H1 (cell line): ENCODE data around the gene MMP27. TPM values are rescaled to one million over a fixed set of nuclear protein-coding genes. Genes with fewer than 3 reads are reported as not detected.

Experiments used
- CTCF ChIA-PET: fragments of 300-600 bp; sonication (Branson Sonifier 250); formaldehyde crosslinking; loops from one replicate; lab custom pipeline; 2021; ENCODE audit not compliant: partially characterized antibody; lab: Charles Lee
- POLR2A ChIA-PET: fragments of 300-600 bp; sonication (Branson Sonifier 250); formaldehyde crosslinking; loops from one replicate; lab custom pipeline; 2021; ENCODE audit warnings: inconsistent platforms; ENCODE audit not compliant: partially characterized antibody; lab: Charles Lee
- DNase-seq, 2 experiments: peaks; one replicate each; pipeline versions ENCODE4 v3.0.0 to v3.0.0-alpha.2; 2010 to 2022; ENCODE audit warnings: low spot score in 2 of 2, low read depth in 1 of 2, mixed read lengths in 1 of 2
- FAIRE-seq: peaks from 2 replicates; lab custom pipeline; 2011; peaks lifted over from hg19 to GRCh38; lab: Jason Lieb, UNC
- H2AFZ ChIP-seq: 2 replicates; pipeline ENCODE4 v1.8.1; 2012; ENCODE audit warnings: low read length, inconsistent platforms
- H2AK5ac ChIP-seq: 2 replicates; pipeline ENCODE4 v1.6.1; 2013; ENCODE audit warnings: low read depth, low read length
- H2BK120ac ChIP-seq: replicated peaks from 2 replicates; pipeline ENCODE3; 2013; ENCODE audit warnings: low read depth, low read length, inconsistent platforms
- H2BK12ac ChIP-seq: 2 replicates; pipeline ENCODE4 v1.6.1; 2013; ENCODE audit warnings: low read depth, low read length
- H2BK15ac ChIP-seq: 2 replicates; pipeline ENCODE4 v1.6.1; 2013; ENCODE audit warnings: low read length
- H2BK20ac ChIP-seq: 2 replicates; pipeline ENCODE4 v1.6.1; 2013; ENCODE audit warnings: low read length
- H2BK5ac ChIP-seq: 2 replicates; pipeline ENCODE4 v1.6.1; 2013; ENCODE audit warnings: low read depth, low read length
- H3K14ac ChIP-seq: 2 replicates; pipeline ENCODE4 v1.6.1; 2013; ENCODE audit warnings: inconsistent platforms; ENCODE audit not compliant: insufficient read length
- H3K18ac ChIP-seq: 2 replicates; pipeline ENCODE4 v1.6.1; 2013; ENCODE audit warnings: low read length; ENCODE audit errors: extremely low read depth
- H3K23ac ChIP-seq: 2 replicates; pipeline ENCODE4 v1.6.1; 2013; ENCODE audit warnings: inconsistent platforms; ENCODE audit not compliant: insufficient read length
- H3K23me2 ChIP-seq: 2 replicates; pipeline ENCODE4 v1.6.1; 2013; ENCODE audit warnings: low read depth, low read length
- H3K27ac ChIP-seq: 2 replicates; pipeline ENCODE4 v1.6.1; 2011; ENCODE audit warnings: low read depth, low read length, inconsistent platforms
- H3K27me3 ChIP-seq, 4 experiments: replicated peaks in 1 of 4; 1 replicate in 1 of 4; 2 replicates in 3 of 4; pipeline versions ENCODE4 v1.6.1 to v1.8.1; 2011 to 2013; ENCODE audit warnings: low read length in 3 of 4, mild to moderate bottlenecking in 3 of 4, inconsistent platforms in 2 of 4, mixed read lengths in 2 of 4, moderate library complexity in 1 of 4; ENCODE audit not compliant: control insufficient read depth in 3 of 4, insufficient read depth in 3 of 4; ENCODE audit errors: extremely low read depth in 1 of 4
- H3K36me3 ChIP-seq, 4 experiments: 2 replicates each; pipeline versions ENCODE4 v1.6.1 to v1.8.1; 2011 to 2013; ENCODE audit warnings: mild to moderate bottlenecking in 4 of 4, low read length in 3 of 4, moderate library complexity in 2 of 4, control low read depth in 1 of 4, inconsistent platforms in 1 of 4; ENCODE audit not compliant: insufficient read depth in 4 of 4, control insufficient read depth in 2 of 4
- H3K4ac ChIP-seq: replicated peaks from 2 replicates; pipeline ENCODE3; 2013; ENCODE audit warnings: low read length, low read depth, mixed read lengths, inconsistent platforms; ENCODE audit not compliant: insufficient read length
- H3K4me1 ChIP-seq, 4 experiments: replicated peaks in 1 of 4; 1 replicate in 1 of 4; 2 replicates in 3 of 4; pipeline versions ENCODE4 v1.6.1 to v1.8.1; 2011 to 2013; ENCODE audit warnings: low read length in 3 of 4, inconsistent platforms in 2 of 4, mixed read lengths in 1 of 4; ENCODE audit not compliant: insufficient read depth in 4 of 4, control insufficient read depth in 3 of 4
- H3K4me2 ChIP-seq, 2 experiments: 2 replicates each; pipeline versions ENCODE4 v1.6.1 to v1.8.1; 2011 to 2013; ENCODE audit warnings: low read depth in 2 of 2, low read length in 2 of 2, control low read depth in 1 of 2, inconsistent platforms in 1 of 2, mild to moderate bottlenecking in 1 of 2; ENCODE audit not compliant: insufficient read depth in 1 of 2
- H3K4me3 ChIP-seq, 4 experiments: fragments of 200-600, 300-600 bp in 1 of 4; sonication (generic), shearing (Covaris generic), sonication (Bioruptor Twin) in 1 of 4; 2 replicates each; pipeline versions ENCODE4 v1.5.1 to v1.8.1; 2011 to 2016; ENCODE audit warnings: low read length in 4 of 4, low read depth in 3 of 4, control low read depth in 2 of 4, inconsistent platforms in 2 of 4, mild to moderate bottlenecking in 2 of 4, mixed read lengths in 1 of 4, moderate library complexity in 1 of 4; ENCODE audit not compliant: insufficient read depth in 2 of 4; ENCODE audit errors: extremely low read depth in 1 of 4
- H3K56ac ChIP-seq: replicated peaks from 2 replicates; pipeline ENCODE3; 2013; ENCODE audit warnings: low read depth, mild to moderate bottlenecking, mixed read lengths, low read length, inconsistent platforms; ENCODE audit not compliant: insufficient read length
- H3K79me1 ChIP-seq: 2 replicates; pipeline ENCODE4 v1.6.1; 2013; ENCODE audit warnings: low read depth, low read length, control low read depth
- H3K79me2 ChIP-seq, 2 experiments: 2 replicates each; pipeline versions ENCODE4 v1.6.1 to v1.8.1; 2012 to 2013; ENCODE audit warnings: low read length in 2 of 2, mild to moderate bottlenecking in 2 of 2, inconsistent platforms in 1 of 2; ENCODE audit not compliant: insufficient read depth in 2 of 2, control insufficient read depth in 1 of 2
- H3K9ac ChIP-seq, 4 experiments: replicated peaks in 1 of 4; 1 replicate in 1 of 4; 2 replicates in 3 of 4; pipeline versions ENCODE4 v1.6.1 to v1.8.1; 2011 to 2013; ENCODE audit warnings: low read depth in 3 of 4, low read length in 3 of 4, control low read depth in 2 of 4, mild to moderate bottlenecking in 2 of 4, moderate library complexity in 2 of 4, inconsistent platforms in 1 of 4; ENCODE audit errors: extremely low read depth in 1 of 4
- H3K9me3 ChIP-seq, 2 experiments: 2 replicates each; pipeline versions ENCODE4 v1.6.1 to v1.8.1; 2012 to 2013; ENCODE audit warnings: mild to moderate bottlenecking in 2 of 2, moderate library complexity in 2 of 2, control low read depth in 1 of 2, inconsistent platforms in 1 of 2, low read depth in 1 of 2, low read length in 1 of 2, mixed read lengths in 1 of 2; ENCODE audit not compliant: insufficient read depth in 2 of 2
- H4K20me1 ChIP-seq, 2 experiments: replicated peaks in 1 of 2; 2 replicates each; pipeline versions ENCODE3 to v1.8.1; 2011 to 2013; ENCODE audit warnings: inconsistent platforms in 2 of 2, low read length in 2 of 2, mild to moderate bottlenecking in 1 of 2; ENCODE audit not compliant: insufficient read depth in 2 of 2, control insufficient read depth in 1 of 2
- H4K5ac ChIP-seq: 2 replicates; pipeline ENCODE4 v1.6.1; 2013; ENCODE audit warnings: low read length, low read depth, mixed read lengths, inconsistent platforms; ENCODE audit not compliant: insufficient read length
- H4K8ac ChIP-seq: 2 replicates; pipeline ENCODE4 v1.8.0; 2013; ENCODE audit warnings: mild to moderate bottlenecking, moderate library complexity, low read length, inconsistent platforms; ENCODE audit not compliant: insufficient read depth; ENCODE audit errors: extremely low read depth
- H4K91ac ChIP-seq: replicated peaks from 2 replicates; pipeline ENCODE3; 2013; ENCODE audit warnings: low read length, mixed read lengths, inconsistent platforms; ENCODE audit not compliant: insufficient read length
- CBX5 ChIP-seq: fragments of 300-800, 300-1000 bp; sonication (generic); IDR thresholded peaks from 2 replicates; pipeline ENCODE4 v1.7.1; 2016; ENCODE audit warnings: antibody characterized with exemption, low read length, low read depth
- TAF7 ChIP-seq: optimal IDR thresholded peaks from 2 replicates; pipeline ENCODE3; 2011; ENCODE audit warnings: low read depth, mild to moderate bottlenecking, inconsistent platforms, low read length, moderate library complexity, borderline replicate concordance
- polyA plus RNA-seq, 7 experiments: library from polyadenylated mRNA; depleted of rRNA in 3 of 7; stranded (reverse) in 5 of 7; unstranded in 2 of 7; fragments of >200 nt in 5 of 7; fragments of 200-250 nt in 2 of 7; gene quantifications; 1 replicate in 5 of 7; 2 replicates in 1 of 7; 4 replicates in 1 of 7; pipeline versions ENCODE4 v1.2.1 to v1.2.3, GENCODE V29; 2011 to 2013; ENCODE audit warnings: missing spikeins in 2 of 7, mixed read lengths in 2 of 7
- total RNA-seq: library from RNA; stranded (reverse); fragmentation: NEBNext Ultra II Directional; extraction: Animal tissue kit (Norgen Biotek cat#: 25700); gene quantifications from 2 replicates; pipeline ENCODE4 v1.2.1, GENCODE V29; 2021

Gene MMP27
- total and polyA plus RNA-seq, 2 of the 8 experiments (the other 6 are each of a cell fraction or from before 2014, with no cell fraction given) = not detected

DNA sequence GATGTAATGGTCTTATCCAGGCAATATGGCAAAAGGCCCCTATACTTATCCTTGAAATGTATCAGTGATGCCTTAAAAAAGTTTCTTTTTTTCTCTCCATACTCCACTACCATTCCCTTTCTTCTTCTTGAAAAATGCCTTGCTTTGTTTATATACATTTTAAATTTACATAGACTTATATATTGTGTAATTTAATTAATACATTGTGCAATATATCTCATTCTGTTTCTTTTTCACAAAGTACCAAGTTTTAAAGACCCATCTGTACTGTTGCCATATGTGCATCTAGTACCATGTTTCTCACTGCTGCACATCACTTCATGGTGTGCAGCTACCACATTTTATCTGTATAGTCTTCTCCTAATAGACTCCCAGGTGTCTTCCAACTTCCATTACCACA is 11.7 kb upstream of the MMP27 start:
- H3K9me3 ChIP-seq = no peaks in the 10 kb centered on the region
- ChIA-PET CTCF (no interaction called here), POLR2A (no interaction called here)
- no peak overlapping the region for H4K5ac ChIP-seq
- no peaks in the 10 kb centered on the region for H3K27me3 ChIP-seq
- H3K23me2 ChIP-seq = no peaks in the 10 kb centered on the region
- no peak overlapping the region for H2AK5ac ChIP-seq
- H3K9ac ChIP-seq = no peak overlapping the region
- FAIRE-seq = no peak
- H3K56ac ChIP-seq = no peak overlapping the region
- no peak overlapping the region for H3K23ac ChIP-seq
- H2BK12ac ChIP-seq = no peak overlapping the region
- H2BK15ac ChIP-seq = no peak overlapping the region
- no peaks in the 10 kb centered on the region for H3K79me2 ChIP-seq
- H3K4ac ChIP-seq = no peak overlapping the region
- H3K14ac ChIP-seq = no peak overlapping the region
- no peak overlapping the region for H2BK20ac ChIP-seq
- no peak overlapping the region for H3K27ac ChIP-seq
- TF ChIP-seq CBX5 (no peak), TAF7 (no peak)
- TF ChIP-seq, all 59 proteins: peak for 0
- H2AFZ ChIP-seq = no peak overlapping the region
- H3K18ac ChIP-seq = no peak overlapping the region
- DNase-seq = no peak
- H3K36me3 ChIP-seq = no peaks in the 10 kb centered on the region
- no peaks in the 10 kb centered on the region for H3K4me1 ChIP-seq
- H4K8ac ChIP-seq = no peak overlapping the region
- no peak overlapping the region for H2BK120ac ChIP-seq
- no peak overlapping the region for H4K91ac ChIP-seq
- no peak overlapping the region for H3K4me3 ChIP-seq
- no peaks in the 10 kb centered on the region for H4K20me1 ChIP-seq
- H3K79me1 ChIP-seq = no peaks in the 10 kb centered on the region
- H3K4me2 ChIP-seq = no peak overlapping the region
- H2BK5ac ChIP-seq = no peak overlapping the region
